HepG2 (cell line): Measurements from ENCODE around the gene DBNDD1. TPM values are rescaled to one million over a fixed set of nuclear protein-coding genes. Genes with fewer than 3 reads are reported as not detected.

Experiments
- CENPT ChIP-seq: sonication (generic); formaldehyde crosslinking; IDR thresholded peaks from 2 replicates; pipeline ENCODE4 v1.8.0; 2022; ENCODE audit warnings: low read depth, mild to moderate bottlenecking, moderate library complexity, missing genetic modification reagents
- JUND ChIP-seq: sonication (generic); formaldehyde crosslinking; IDR thresholded peaks from 2 replicates; pipeline ENCODE4 v1.8.0; 2022; ENCODE audit warnings: mild to moderate bottlenecking, missing genetic modification reagents
- MEIS2 ChIP-seq: sonication (generic); formaldehyde crosslinking; IDR thresholded peaks from 2 replicates; pipeline ENCODE4 v1.9.0; 2021; ENCODE audit warnings: mild to moderate bottlenecking, missing genetic modification reagents
- SIX1 ChIP-seq: sonication (generic); formaldehyde crosslinking; IDR thresholded peaks from 2 replicates; pipeline ENCODE4 v1.4.0; 2020; ENCODE audit warnings: missing genetic modification reagents, borderline replicate concordance
- ZBTB7A ChIP-seq: sonication (generic); formaldehyde crosslinking; IDR thresholded peaks from 2 replicates; pipeline ENCODE4 v1.8.0; 2022; ENCODE audit warnings: mild to moderate bottlenecking, missing genetic modification reagents
- ZNF468 ChIP-seq: sonication (generic); formaldehyde crosslinking; IDR thresholded peaks from 2 replicates; pipeline ENCODE4 v1.8.0; 2022; ENCODE audit warnings: mild to moderate bottlenecking, moderate library complexity, missing genetic modification reagents
- ZNF674 ChIP-seq: sonication (generic); formaldehyde crosslinking; IDR thresholded peaks from 2 replicates; pipeline ENCODE4 v1.5.0; 2020; ENCODE audit warnings: low read depth, mild to moderate bottlenecking, missing genetic modification reagents
- ZNF788 ChIP-seq: sonication (generic); formaldehyde crosslinking; IDR thresholded peaks from 2 replicates; pipeline ENCODE4 v1.5.0; 2020; ENCODE audit warnings: mild to moderate bottlenecking, missing genetic modification reagents, borderline replicate concordance
- polyA plus RNA-seq, 8 experiments: library from polyadenylated mRNA; depleted of rRNA in 3 of 8; stranded (reverse) in 7 of 8; unstranded in 1 of 8; fragments of >200 nt; fragmentation: Illumina TruSeq in 4 of 8; extraction: Trizol in 4 of 8; gene quantifications; 2 replicates each; pipeline versions ENCODE4 v1.2.1 to v1.2.3, GENCODE V29; 2011 to 2016; ENCODE audit warnings: low read depth in 4 of 8, missing spikeins in 1 of 8, mixed read lengths in 1 of 8; ENCODE audit not compliant: insufficient read depth in 1 of 8
- total RNA-seq, 5 experiments: library from RNA; depleted of rRNA; stranded (reverse); fragments of >200 nt; fragmentation: Illumina TruSeq; extraction: Trizol; gene quantifications; 2 replicates each; pipeline ENCODE4 v1.2.3, GENCODE V29; 2016; ENCODE audit warnings: low read depth in 1 of 5
- TF ChIP-seq, protein P1 (sequence below): sonication (generic); formaldehyde crosslinking; IDR thresholded peaks from 2 replicates; pipeline ENCODE4 v1.4.0; 2020; ENCODE audit warnings: mild to moderate bottlenecking, missing genetic modification reagents
- TF ChIP-seq, protein P2 (sequence below): fragments of 450-650 bp; IDR thresholded peaks from 2 replicates; pipeline ENCODE4 v1.6.1; 2017; ENCODE audit warnings: mild to moderate bottlenecking
- TF ChIP-seq, protein P3 (sequence below), 2 experiments: sonication (generic) in 1 of 2; formaldehyde crosslinking in 1 of 2; IDR thresholded peaks; 2 replicates each; pipeline versions ENCODE4 v1.5.1 to v1.6.1; 2011 to 2020; ENCODE audit warnings: borderline replicate concordance in 1 of 2, low read depth in 1 of 2, low read length in 1 of 2, mild to moderate bottlenecking in 1 of 2, missing genetic modification reagents in 1 of 2, moderate library complexity in 1 of 2
- TF ChIP-seq, protein P4 (sequence below): sonication (generic); formaldehyde crosslinking; IDR thresholded peaks from 2 replicates; pipeline ENCODE4 v1.5.0; 2020; ENCODE audit warnings: missing genetic modification reagents
- TF ChIP-seq, protein P5 (sequence below): IDR thresholded peaks from 2 replicates; pipeline ENCODE4 v1.6.1; 2016; ENCODE audit warnings: low read depth

DBNDD1 gene
- total and polyA plus RNA-seq, 2 of the 13 experiments (the other 11 are each of a cell fraction or from before 2014, with no cell fraction given) = 17.0 to 40.4 TPM

DNA sequence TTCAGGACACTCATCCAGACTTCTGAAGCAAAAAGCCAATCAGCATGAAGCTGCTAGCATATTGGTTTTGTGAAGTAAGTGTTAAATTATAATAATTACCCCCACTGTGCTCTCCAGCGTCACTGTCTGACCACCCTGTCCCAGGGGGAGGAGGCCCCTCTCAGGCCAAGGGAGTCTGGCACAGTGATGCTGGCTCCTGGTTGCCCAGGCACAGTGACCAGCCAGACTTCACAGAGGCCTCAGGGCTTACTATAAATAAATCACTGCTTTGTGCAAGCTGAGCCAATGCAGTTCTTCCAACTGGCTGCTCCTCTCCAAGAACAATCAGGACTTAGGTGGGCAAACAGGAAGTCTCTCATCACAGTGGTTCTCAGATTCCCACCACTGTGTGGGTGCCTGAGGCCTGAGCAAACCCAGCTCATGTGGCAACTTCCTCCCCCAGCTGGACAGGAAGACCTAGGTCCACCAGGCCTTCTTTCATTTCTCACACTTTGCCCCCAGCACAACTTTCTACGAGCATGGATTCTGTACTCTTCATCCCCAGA, 1.7 kb upstream of the DBNDD1 start (continued):
- TF ChIP-seq, protein P1, sequence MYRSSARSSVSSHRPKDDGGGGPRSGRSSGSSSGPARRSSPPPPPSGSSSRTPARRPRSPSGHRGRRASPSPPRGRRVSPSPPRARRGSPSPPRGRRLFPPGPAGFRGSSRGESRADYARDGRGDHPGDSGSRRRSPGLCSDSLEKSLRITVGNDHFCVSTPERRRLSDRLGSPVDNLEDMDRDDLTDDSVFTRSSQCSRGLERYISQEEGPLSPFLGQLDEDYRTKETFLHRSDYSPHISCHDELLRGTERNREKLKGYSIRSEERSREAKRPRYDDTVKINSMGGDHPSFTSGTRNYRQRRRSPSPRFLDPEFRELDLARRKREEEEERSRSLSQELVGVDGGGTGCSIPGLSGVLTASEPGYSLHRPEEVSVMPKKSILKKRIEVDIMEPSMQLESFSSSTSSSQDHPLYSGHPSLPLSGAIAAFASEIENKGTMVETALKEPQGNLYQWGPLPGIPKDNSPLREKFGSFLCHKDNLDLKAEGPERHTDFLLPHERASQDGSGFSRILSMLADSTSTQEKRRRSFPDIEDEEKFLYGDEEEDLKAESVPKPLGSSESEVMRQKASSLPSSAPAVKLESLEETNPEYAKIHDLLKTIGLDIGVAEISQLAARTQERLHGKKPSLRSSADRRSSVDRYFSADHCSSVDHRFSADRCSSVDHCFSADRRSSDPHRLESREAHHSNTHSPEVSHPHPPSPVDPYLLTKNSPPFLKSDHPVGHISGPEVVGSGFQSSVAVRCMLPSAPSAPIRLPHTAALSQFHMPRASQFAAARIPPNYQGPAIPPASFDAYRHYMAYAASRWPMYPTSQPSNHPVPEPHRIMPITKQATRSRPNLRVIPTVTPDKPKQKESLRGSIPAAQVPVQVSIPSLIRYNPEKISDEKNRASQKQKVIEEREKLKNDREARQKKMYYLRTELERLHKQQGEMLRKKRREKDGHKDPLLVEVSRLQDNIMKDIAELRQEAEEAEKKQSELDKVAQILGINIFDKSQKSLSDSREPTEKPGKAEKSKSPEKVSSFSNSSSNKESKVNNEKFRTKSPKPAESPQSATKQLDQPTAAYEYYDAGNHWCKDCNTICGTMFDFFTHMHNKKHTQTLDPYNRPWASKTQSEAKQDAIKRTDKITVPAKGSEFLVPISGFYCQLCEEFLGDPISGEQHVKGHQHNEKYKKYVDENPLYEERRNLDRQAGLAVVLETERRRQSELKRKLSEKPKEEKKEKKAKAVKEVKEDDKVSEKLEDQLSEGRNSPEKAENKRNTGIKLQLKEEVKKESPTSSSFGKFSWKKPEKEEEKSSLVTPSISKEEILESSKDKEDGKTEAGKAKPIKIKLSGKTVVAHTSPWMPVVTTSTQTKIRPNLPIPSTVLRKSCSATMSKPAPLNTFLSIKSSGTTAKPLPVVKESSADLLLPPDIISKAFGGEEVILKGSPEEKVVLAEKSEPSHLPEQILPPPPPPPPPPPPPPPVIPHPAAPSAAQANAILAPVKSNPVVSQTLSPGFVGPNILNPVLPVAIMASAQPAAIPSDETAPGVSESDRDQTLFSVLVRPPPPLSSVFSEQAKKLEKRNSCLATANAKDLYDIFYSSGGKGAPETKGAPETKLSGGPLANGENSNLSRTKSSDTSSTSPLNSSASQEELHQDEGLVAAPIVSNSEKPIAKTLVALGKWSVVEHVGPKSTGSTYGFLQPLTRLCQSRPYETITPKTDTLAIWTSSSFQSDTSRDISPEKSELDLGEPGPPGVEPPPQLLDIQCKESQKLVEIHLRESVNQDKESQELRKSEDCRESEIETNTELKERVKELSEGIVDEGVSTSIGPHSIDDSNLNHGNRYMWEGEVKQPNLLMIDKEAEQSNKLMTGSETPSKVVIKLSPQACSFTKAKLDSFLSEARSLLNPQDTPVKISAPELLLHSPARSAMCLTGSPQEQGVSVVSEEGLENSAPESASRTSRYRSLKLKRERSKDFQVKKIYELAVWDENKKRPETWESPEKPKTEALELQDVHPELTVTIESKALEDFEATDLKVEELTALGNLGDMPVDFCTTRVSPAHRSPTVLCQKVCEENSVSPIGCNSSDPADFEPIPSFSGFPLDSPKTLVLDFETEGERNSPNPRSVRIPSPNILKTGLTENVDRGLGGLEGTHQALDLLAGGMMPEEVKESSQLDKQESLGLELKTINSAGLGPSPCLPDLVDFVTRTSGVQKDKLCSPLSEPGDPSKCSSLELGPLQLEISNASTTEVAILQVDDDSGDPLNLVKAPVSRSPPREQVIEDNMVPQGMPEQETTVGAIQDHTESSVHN = no peak
- TF ChIP-seq ZNF788 (CRISPR knock-in tag) = no peak; the same call in 1 of the 2 replicates
- TF ChIP-seq, protein P2, sequence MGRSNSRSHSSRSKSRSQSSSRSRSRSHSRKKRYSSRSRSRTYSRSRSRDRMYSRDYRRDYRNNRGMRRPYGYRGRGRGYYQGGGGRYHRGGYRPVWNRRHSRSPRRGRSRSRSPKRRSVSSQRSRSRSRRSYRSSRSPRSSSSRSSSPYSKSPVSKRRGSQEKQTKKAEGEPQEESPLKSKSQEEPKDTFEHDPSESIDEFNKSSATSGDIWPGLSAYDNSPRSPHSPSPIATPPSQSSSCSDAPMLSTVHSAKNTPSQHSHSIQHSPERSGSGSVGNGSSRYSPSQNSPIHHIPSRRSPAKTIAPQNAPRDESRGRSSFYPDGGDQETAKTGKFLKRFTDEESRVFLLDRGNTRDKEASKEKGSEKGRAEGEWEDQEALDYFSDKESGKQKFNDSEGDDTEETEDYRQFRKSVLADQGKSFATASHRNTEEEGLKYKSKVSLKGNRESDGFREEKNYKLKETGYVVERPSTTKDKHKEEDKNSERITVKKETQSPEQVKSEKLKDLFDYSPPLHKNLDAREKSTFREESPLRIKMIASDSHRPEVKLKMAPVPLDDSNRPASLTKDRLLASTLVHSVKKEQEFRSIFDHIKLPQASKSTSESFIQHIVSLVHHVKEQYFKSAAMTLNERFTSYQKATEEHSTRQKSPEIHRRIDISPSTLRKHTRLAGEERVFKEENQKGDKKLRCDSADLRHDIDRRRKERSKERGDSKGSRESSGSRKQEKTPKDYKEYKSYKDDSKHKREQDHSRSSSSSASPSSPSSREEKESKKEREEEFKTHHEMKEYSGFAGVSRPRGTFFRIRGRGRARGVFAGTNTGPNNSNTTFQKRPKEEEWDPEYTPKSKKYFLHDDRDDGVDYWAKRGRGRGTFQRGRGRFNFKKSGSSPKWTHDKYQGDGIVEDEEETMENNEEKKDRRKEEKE = no peak
- TF ChIP-seq ZBTB7A (CRISPR knock-in tag) = no peak
- no peak for TF ChIP-seq ZNF468 (CRISPR knock-in tag)
- TF ChIP-seq JUND (CRISPR knock-in tag) = no peak
- TF ChIP-seq, protein P3, sequence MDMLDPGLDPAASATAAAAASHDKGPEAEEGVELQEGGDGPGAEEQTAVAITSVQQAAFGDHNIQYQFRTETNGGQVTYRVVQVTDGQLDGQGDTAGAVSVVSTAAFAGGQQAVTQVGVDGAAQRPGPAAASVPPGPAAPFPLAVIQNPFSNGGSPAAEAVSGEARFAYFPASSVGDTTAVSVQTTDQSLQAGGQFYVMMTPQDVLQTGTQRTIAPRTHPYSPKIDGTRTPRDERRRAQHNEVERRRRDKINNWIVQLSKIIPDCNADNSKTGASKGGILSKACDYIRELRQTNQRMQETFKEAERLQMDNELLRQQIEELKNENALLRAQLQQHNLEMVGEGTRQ (IDR thresholded peaks at IDR 0.05; ENCODE audit: low read depth, low read length) = no peak
- TF ChIP-seq, protein P3 (CRISPR knock-in tag; IDR thresholded peaks at IDR 0.05; ENCODE audit: borderline replicate concordance) = no peak
- TF ChIP-seq ZNF674 = no peak
- TF ChIP-seq SIX1 = peak; percentile 69; the same call in 1 of the 2 replicates
- peak; percentile 70; the same call in 1 of the 2 replicates for TF ChIP-seq MEIS2 (CRISPR knock-in tag)
- TF ChIP-seq, protein P4, sequence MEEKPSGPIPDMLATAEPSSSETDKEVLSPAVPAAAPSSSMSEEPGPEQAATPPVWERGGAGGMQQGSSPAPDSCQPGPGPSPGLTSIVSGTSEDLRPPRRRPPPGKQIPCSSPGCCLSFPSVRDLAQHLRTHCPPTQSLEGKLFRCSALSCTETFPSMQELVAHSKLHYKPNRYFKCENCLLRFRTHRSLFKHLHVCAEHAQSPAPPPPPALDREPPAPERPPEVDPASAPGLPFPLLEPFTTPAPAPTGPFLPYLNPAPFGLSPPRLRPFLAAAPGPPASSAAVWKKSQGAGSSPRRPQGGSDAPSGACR = no peak
- TF ChIP-seq CENPT (CRISPR knock-in tag) = no peak
- TF ChIP-seq, protein P5, sequence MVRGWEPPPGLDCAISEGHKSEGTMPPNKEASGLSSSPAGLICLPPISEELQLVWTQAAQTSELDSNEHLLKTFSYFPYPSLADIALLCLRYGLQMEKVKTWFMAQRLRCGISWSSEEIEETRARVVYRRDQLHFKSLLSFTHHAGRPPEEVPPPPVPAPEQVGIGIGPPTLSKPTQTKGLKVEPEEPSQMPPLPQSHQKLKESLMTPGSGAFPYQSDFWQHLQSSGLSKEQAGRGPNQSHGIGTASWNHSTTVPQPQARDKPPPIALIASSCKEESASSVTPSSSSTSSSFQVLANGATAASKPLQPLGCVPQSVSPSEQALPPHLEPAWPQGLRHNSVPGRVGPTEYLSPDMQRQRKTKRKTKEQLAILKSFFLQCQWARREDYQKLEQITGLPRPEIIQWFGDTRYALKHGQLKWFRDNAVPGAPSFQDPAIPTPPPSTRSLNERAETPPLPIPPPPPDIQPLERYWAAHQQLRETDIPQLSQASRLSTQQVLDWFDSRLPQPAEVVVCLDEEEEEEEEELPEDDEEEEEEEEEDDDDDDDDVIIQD (CRISPR knock-in tag) = no peak
